Activated gamma-delta T cell (primary cell): ENCODE data around the gene SCN2B.

Experiments
- DNase-seq: peaks from one replicate; lab custom pipeline; 2025; lab: John Stamatoyannopoulos, UW
- total RNA-seq, 2 donors: gene quantifications; one replicate each; lab custom pipeline; 2026; lab: John Stamatoyannopoulos, UW

SCN2B gene, protein sequence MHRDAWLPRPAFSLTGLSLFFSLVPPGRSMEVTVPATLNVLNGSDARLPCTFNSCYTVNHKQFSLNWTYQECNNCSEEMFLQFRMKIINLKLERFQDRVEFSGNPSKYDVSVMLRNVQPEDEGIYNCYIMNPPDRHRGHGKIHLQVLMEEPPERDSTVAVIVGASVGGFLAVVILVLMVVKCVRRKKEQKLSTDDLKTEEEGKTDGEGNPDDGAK
- total RNA-seq: 0 to 0.09 reads per million in 2 donors

DNA sequence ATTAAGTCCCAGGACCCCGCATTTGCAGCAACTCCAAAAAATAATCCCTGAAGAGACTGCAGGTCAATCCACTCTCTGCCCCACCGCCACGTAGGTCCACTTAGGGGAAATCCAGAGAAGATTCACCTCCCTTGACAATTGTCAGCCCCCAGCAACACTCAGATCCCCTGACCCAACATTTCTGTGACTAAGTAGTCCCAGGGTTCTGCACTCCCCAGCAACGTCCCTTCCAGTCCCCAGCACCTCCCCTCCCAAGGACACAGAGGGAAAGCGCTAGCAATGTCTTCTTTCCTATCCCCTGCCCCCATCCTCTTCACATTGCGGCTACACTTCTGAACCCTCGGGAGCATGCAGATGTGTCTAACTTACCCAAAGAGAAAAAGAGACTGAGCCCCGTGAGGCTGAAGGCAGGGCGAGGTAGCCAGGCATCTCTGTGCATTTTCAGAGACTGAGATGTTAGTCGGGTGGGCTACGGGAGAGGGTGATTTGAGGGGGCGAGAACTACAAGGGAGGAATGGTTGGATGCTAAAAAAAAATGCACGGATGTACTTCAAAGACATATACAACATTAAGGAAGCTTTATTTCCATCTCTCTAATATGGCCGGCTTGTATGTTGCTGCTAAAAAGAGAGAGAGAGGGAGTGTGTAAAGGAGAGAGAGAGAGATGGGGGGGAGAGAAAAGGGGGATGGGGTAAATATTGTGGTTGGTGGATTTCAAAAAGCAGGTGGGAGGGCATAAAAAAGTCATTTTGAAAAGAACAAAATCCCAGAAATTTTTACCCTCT is at the start of gene SCN2B:
Gene SCN2B, minus strand, starts transcription at position 647 of the 785 bp plus-strand sequence. Its CDS starts 208 bp downstream, at position 439.
- no peak for DNase-seq

DNA sequence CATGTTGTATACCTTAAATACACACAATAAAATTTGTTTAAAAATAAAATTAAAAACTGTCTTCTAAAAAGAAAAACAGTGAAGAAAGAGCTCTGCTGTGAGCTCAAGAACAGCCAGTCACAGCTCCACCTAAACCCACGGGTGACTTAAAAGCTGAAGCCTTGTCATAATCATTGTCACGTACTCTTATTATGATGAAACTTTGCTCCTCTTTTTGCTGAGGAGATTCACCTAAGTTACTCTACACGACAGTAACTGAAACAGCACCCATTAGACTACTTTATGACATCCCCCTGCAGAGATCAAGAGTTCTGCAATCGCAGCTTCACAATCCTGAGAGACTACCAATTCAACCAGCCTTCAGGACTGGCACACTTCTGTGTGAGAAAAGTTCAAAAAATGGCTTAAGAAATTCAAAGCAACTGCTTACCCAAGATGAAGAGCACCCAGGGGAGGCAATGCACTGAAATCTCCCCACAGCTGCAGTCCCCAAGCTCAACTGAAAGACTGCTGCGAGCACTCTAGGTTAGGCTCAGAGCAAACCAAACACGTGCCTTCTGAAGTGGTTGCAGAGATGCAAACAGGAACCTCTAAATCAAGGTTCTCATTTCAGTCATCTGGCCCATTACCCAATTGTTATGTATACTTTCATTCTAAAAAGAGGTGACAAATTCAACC is 48.2 kb upstream of the SCN2B start, which contains the start of gene JAML:
Gene JAML, minus strand, starts transcription at position 501 of the 678 bp plus-strand sequence. CDS start 10,145 bp downstream, outside the sequence.
- DNase-seq: no peak

DNA sequence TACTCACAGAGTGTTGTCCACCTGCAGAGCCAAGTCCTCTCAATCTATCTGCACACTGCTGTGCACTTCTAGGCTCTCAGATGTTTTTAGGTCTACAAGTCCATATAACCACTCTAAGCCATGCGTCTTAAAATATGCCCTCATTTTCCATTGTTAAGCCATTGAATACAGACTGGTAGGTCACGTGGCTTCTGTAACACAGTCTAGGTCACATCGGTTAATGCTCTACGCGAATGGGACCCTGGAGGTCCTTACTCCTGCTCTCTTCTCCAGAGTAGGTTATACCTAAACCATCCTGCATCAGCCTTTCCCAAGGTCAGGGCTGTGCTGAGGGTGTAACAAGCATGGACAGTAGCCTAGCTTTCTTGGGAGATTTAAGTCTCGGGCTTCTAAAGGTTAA is 47.6 kb upstream of the SCN2B start:
- DNase-seq: no peak

DNA sequence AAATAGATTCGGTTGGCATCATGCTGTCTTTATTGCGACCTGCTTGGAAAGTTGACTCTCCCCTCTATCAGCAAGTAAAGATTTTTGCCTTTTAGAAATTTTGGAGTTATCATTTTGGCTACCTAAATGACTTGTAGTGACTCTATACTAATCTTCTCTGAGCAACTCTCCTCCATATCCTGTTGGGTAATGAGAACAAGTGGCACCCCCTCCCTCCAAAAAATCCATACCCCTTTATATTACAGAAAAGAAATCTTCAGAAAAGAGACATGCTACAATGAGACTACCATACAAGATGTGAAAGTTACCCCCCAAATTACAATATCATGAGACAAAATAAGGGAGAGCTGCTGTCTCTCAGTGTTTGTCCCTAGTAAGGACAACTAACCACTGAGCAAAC is 47.1 kb upstream of the SCN2B start:
- DNase-seq: no peak

DNA sequence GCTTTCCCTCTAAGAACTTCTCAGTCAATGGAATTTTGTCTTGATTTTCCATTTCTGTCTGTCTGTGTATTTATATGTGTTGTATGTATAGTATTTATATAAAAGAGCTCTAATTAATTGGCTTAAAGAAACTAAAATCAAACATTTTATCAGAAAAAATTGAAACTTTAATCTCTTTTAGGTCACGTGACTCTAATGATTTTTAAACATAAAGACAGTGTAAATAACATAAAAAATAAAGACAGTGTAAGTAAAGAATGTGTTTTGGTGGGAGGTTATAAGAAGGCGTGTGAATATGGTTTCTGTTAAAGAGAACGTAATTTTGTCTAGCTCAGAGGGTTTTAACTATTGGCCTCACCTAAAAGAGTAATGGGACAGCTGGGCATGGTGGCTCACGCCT is 46.0 kb upstream of the SCN2B start:
- no peak for DNase-seq

DNA sequence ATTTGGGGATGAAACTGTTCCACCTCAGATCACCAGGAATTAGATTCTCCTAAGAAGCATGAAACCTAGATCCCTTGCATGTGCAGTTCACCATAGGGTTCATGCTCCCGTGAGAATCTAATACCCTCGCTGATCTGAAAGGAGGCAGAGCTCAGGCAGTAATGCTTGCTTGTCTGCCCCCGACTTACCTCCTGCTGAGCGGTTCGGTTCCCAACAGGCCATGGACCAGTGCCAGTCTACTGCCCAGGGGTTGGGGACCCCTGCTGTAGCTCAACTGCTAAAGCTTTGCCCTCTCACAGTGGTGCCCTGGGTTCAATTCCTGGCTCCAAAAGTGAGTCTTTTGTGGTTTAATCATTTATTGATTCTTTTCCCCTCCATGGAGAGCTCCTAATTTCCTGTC is 45.0 kb upstream of the SCN2B start:
- no peak for DNase-seq

DNA sequence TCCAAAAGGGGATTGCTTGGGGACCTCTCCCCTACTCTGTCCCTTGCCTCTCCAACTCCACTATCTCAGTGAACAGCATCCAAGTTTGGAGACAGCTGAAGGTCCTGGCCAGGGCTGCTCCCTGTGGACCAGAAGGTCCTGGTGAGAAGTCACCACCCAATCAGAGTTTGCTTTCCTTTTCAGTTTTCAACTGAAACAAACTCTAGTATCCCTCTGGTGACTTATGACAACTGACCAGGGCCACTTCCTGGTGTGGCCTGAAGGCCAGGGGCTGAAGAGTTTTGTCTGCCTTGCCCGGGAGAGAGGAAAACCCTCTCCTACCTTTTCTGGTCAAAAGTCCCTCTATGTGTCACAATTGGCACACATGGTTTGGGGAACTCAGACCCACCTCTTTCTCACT is 43.3 kb upstream of the SCN2B start:
- no peak for DNase-seq

DNA sequence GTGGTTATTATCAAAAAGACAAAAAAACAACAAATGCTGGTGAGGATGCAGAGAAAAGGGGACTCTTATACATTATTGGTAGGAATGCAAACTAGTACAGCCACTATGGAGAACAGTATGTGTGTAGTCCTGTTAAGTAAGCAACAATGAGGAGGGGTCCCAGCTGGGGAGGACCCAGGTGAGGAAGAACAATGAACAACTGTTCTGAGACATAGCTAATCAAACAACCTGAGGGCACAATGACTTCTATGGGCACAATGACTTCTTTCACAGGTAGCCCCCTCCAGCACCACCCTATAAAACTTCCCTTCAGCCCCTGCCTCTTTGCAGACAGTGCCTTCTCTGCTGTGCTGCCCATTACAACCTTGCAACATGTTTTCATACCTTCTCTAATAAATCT is 42.8 kb upstream of the SCN2B start:
- DNase-seq: no peak

DNA sequence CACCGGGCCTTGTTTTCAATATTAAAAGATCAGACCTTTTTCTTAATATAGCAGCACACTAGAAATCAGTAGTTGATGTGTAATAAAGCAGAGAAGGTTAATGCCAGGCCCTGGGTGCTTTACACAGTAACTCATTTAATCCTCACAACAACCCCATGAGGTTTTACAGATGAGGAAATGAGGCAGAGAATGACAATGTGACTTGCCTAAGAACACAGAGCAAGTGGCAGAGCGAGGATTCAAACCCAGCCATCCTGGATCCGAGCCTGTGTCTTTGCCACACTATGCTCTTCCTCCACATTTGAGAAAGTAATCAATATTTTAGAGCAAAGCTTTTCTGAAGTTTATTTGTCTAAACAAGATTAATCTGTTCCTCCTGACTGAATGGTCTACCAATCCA is 41.1 kb upstream of the SCN2B start:
- no peak for DNase-seq

DNA sequence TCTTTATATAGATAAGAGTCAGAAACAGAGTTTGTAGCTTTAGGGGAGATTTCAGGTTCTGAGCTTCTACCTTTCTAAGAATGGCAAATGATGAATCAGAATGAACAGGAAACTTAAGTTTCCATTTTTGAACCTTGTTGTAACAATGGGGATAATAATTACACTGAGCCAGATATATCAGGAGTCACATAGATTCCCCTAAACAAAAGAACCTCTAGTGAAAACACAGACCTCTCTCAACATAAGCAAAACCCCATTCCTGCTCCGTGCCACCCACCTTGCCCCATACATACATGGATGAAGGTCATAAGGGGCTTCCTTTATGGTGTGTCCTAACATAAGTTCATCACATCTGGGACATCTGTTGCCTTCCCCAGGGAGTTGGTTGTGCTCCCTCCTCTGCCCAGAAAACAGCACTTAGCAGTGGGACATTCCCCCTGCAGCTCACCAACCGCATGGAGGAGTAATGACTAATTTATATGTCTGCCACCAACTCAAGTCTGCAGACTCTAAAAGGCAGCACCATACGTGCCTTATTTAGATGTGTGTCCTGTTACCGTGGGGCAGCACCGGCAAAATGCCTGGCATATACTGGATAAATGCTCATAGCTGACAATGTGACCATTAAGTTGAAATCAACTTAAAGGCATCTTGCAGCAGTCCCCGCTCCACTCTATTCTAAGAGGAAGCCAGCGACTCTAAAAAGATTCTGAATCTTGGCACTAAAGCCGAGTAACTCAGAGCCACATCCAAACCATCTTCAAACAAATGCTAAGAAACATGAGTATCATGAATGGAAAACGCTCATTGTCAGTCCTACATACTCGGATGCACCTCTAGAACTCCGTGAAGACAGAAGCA is 40.4 kb upstream of the SCN2B start:
- DNase-seq: no peak

DNA sequence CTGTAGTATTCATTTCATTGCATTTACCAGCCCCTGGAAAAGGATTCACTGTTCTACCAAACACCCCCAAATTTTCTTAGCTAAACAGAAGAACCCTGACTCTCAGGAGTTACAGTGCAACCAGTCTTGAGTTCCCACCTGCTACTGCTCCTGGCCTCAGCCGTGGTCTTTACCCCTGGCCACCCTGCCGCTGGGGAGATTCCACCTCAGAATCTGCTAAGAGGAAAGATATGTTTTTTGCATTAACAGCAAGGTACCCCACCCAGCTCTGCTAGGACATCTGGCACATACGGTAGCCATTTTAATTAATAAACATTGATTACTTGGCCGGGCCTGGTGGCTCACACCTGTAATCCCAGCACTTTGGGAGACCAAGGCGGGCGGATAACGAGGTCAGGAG is 39.3 kb upstream of the SCN2B start:
- DNase-seq: no peak

DNA sequence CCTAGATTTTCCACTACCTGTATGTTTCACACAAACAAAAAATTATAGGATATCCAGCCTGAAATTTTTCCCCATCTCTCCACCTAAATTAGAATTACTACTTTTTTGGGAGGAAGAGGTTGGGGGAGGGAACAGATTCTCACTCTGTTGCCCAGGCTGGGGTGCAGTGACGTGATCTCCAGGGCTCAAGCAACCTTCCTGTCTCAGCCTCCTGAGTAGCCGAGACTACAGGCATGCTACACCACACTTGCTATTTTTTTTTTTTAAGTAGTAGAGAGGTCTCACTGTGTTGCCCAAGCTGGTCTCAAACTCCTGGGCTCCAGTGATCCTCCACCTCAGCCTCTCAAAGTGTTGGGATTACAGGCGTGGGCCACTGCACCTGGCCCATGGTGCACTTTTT is 38.8 kb upstream of the SCN2B start:
- DNase-seq: no peak

DNA sequence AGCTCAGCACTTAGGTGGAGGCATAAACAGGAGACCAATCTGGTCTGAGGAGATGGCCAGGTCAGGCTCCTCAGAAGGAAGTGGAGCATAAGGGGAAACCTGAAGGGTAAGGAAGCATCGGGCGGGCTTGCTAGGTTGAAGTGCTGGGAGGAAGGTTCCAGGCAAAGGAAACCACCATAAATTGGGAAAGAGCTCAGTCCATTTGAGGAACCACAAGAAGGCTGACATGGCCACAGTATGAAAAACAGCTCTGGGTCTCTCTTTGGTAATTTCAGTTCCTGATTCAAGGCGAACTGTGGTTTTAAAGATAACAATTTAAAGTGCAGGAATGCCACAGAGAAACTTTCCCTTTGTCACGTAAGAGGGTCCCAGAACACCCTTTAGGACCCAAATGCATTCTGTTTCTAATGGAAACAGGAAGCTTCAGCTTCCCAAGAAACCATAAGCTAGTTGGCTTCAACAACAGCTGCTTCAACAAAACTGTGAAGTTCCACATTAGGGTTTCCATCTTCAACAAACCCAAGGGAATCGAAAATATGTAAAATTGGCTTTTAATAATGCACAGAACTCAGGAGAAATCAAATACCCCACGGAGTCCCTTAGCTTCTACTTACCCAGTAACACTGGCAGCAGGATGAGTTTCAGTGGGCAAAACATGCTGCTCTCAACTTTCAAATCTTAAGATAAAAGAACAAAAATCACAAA is 37.9 kb upstream of the SCN2B start:
- no peak for DNase-seq

DNA sequence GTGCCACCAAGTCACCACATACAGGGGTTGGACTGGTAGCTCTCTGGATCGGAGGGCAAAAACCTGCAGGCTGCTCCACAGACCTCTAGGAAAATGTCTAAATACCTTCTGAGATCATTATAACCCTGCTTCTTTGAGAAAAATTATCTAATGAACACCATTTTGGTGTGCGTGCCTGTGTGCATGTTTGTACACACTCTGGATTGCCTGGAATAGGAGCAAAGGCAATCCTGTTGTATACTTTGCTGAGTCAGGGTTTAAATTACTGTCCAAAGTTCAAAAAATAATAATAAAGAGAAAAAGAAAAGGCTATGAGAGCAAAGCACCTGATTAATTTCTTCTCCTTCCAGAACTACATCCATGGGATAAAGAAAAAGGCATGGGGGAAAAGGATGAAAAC is 37.3 kb upstream of the SCN2B start:
- DNase-seq: no peak

DNA sequence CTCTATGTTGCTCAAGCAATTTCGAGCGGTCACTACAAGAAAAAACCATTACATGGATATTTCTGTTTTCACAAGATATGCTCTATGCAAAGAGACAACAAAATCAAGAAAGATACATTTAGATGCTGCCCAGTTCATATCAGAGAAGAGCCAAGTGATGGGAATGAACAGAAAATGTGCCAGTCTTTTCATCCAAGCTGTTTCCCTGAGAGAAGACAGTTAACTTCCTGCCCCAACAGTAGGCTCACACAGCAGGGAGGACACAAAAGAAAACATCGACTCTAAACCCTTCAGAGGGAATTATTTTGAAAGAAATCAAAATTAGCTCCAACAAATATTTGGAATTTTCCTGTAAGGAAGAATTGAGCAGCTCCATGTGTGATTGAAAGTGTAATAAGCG is 36.8 kb upstream of the SCN2B start:
- no peak for DNase-seq

DNA sequence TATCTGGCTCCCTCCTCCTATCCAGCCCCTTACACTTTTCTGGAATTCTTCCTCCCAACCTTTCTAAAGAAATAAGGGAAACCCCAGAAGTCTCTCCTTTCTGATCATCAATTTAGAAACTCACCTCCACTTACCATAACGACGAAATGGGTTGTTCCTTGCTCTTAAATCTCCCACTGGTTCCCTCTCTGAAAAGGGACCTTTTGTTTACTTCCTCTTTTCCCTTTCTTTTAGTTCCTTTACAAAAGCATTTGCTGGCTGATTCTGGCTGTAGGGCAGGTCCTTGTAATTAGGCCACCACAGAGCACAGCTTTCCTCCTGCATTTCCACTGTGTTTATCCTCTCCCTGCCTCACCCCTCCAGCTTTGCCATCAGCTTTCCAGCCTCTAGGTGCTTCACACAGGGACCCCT is 36.3 kb upstream of the SCN2B start:
- DNase-seq: no peak

DNA sequence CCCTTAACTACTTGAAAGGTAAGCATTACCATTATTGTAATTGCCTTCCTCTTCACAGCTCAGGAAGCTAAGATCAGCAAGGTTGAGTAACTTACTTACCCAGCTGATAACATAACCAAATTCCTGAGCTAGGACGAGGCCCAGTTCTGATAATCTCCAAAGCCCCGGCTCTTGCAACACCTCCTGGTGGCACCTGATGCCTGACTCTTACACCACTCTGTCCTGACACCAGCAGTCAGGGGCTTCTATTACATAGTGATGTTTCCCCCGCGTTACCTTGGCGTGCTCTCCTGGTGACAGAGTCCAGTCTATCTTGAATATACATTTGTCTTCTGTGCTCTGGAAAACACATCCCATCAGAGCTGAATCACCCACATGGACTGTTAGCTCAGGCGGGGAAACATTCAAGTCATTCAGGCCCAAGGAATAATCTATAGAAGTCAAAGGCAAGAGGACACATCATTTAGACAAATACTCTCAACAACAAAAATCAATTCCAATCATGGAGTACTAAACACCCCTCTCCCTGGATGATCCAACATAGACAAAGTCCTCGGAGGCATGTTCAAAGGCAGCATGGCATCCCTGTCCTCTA is 35.8 kb upstream of the SCN2B start:
- DNase-seq: no peak

DNA sequence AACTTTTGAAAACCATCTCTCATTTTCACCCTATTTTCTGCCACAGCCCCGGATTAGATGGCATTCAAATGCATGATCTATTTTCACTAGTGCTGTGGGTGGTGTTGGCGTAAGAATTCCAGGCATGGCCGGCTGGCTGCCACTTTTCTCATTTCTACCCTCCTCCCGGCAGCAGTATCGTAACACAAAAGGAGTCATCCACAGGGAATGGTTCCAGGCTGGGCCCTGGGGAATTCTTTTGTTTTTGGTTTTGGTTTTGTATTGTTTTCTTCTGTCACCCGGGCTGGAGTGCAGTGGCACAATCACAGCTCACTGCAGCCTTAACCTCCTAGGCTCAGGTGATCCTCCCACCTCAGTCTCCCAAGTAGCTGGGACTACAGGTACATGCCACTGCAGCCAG is 34.6 kb upstream of the SCN2B start:
- DNase-seq: no peak

DNA sequence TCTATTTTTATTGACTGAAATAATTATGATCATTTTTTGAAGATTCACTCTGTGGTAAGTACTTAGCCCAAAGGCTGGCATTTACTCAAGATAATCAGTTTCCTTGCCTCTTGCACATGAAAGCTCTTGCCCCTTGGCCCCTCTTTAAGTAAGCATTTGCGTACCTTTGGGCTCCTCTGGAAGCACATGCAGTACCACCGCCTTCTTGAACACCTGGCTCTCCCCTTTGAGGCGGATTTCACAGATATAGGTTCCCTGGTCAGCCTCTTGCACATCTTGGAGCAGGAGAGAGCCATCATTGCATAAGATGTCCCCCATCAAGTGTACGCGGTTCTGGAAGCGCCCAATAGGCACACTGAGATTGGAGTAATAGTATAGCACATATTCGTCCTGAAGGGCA is 33.9 kb upstream of the SCN2B start:
- DNase-seq: no peak

DNA sequence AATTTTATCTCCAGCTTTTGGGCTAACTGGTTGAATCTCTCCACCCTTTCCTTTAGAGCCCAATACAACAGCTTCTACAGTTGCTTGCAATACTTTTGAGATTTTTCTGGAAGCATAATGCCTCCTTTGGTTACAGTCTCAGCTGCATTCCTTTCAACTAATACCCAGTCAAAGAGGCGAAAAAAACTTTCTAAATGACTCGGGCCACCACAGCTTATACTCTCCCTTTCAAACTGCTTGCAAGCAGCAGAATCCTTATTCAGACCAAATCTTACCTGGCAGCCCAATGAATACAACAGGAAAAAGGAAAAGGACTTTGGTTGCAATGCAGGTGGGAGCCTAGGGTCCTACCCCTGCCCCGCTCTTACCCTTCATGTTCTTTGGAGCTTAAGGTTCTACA is 32.6 kb upstream of the SCN2B start:
- DNase-seq: no peak

DNA sequence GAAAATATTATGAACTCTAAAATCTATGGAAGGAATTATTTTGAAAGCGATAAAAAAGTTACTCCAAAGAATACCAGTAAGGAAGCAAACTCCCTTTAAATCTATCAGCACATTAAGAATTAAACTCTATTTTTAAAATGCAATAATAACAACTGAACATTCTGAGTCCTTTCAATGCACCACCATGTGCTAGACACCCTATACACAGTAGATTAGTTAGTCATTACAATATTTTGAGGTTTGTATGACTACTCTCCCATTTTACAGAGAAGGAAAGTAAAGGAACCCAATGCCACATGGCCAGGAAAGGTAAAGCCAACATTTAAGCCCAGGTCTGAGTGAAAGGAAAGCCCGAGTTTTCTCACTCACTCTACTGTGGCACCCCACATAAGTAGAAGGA is 30.6 kb upstream of the SCN2B start:
- DNase-seq: no peak
